SU-DHL-6 (cell line): ENCODE data around the gene F2R.

Experiments used
- CTCF ChIP-seq: fragments of 200-600 bp; sonication (generic); IDR thresholded peaks from one replicate; pipeline ENCODE4 v1.5.1; 2017; ENCODE audit warnings: antibody characterized with exemption, mild to moderate bottlenecking, low read length, moderate library complexity; ENCODE audit not compliant: insufficient read depth, poor library complexity, severe bottlenecking
- EZH2phosphoT487 ChIP-seq: fragments of 200-600 bp; sonication (generic), shearing (Covaris generic); conservative IDR thresholded peaks from 2 replicates; pipeline ENCODE4 v1.6.1; 2018; ENCODE audit warnings: mild to moderate bottlenecking, antibody characterized with exemption, low read length, moderate library complexity, mixed read lengths

- TF ChIP-seq CTCF (no peak), EZH2phosphoT487 (no peak)
Measured at GRCh38 chr5:76723906-76724305, 8.0 kb downstream of the F2R start.
